HG03342 (cell line): ENCODE measurements around the gene ZNF630.
A peak's percentile ranks its signal among the peaks of the same experiment; 100 is the strongest.
"Not testable (repeated sequence)": the region's sequence is repeated elsewhere in the genome, so short reads cannot be mapped to it uniquely, and the experiment has no call there.

ENCODE experiments used
- ATAC-seq: cut with Tn5 transposase; IDR thresholded peaks from one replicate; pipeline ENCODE4 v1.9.1; 2021; ENCODE audit warnings: mild to moderate bottlenecking, moderate library complexity; ENCODE audit not compliant: unreplicated experiment

The ZNF630 gene

DNA sequence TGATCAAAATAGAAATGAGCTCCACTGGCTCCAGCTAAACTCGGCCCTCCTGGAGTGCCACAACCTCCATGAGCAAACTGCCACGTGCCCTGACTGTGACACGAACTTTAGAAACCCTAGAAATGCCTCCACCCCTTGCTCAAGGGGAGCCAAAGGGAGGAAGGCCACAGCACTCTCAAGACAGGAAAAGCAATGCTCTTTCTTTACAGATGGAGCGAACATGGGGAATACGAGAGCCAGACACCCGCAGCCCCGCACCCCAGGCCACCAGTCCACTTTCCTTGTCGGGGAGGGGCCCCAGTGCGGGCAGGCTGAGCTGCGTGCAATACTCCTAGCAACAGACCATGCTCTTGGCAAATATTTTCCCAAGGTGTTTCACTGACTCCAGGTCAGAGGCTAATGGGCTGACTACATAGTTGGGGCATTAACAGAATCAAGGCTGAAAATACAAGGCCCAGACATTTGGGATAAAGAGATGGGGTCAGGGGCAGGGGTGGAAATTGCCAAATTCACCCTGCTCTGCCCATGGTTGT, 40.7 kb downstream of the ZNF630 start:
- ATAC-seq: not testable (repeated sequence)

DNA sequence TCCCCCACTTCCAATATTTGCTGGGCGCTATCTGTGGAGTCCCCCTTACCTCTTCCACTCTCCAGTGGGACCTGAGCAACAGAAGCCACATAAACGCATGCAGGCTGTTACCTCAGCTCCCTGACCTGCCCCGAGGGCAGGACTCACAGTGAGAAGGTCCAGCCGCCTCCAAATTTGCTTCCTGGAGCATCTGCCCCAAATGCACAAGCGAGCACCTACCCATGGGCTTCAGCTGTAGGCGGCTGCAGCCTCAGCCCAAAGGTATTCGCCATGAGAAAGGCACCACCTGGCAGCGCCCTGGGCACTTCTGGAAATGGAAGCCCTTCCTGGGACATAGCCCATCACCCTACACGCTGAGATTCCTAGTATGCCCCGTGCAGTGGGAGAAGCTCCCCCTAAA, 41.2 kb downstream of the ZNF630 start:
- ATAC-seq: no peak

DNA sequence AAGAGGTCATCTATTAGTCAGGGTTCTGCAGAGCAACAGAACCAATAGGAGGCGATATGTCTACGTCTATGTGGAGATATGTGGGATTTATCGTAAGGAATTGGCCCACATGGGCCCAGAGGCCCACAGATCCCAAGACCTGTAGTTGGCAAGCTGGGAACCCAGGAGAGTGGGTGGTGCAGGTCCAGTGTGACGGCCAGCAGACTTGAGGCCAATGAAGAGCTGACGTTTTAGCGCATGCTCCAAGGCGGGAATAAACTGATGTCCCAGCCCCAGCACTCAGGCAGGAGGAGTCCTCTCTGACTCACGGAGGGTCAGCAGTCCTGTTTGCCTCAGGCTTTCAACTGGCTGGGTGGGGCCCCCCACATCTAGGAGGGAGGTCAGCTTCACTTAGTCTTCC, 43.3 kb downstream of the ZNF630 start:
- ATAC-seq: no peak

DNA sequence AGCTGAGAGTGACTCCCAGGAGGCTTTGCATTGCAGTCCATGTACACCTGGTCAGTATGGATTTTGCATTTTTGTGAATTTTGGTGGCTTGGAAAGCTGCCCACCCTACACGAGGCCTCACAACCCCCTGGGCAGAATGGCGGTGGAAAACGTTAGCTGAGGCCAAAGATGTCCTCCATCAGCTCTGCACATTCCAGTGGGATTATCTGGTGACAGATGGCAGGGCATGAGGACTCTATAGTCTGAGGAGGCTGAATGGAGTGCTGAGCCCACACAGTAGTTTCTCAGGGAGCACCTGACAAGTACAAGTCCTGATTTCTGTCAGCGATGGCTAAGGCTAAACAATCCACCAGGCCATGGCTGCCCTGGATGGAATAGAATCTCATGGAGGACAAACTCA, 43.9 kb downstream of the ZNF630 start:
- not testable (repeated sequence) for ATAC-seq

DNA sequence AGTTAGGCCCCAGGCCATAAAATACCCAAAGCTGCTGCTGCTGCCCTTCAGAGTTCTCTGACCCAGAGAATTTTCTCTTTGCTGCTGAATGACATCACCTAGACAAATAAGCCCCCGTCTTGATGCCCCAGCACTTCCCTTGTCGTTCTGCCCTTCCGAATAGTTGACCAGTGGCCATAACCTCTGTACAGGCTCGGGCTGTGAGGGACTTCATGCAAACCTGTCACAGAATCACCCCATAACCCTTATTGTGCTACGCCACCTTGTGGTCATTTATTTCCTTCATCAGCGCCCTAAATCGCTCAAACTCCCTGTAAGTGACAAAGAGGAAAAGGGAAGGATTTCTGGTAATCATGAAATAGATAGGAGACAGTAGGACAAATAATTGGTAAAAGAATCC, 45.9 kb downstream of the ZNF630 start:
- peak; percentile 52 for ATAC-seq

DNA sequence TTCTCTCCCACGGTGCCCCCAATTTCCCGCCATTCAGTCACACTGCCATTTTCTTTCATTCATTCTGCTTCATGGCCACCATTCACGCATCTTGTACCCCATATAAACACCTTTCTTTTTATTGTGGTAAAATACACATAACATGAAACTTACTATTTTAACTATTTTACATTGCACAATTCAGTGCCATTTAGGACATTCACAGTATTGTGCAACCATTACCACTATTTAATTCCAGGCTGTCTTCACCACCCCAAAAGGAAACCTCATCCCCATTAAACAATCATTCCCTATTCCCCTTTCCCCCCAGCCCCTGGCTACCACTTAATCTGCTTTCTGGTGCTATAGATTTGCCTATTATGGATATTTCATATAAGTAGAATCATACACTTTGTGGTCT, 48.7 kb downstream of the ZNF630 start:
- no peak for ATAC-seq

DNA sequence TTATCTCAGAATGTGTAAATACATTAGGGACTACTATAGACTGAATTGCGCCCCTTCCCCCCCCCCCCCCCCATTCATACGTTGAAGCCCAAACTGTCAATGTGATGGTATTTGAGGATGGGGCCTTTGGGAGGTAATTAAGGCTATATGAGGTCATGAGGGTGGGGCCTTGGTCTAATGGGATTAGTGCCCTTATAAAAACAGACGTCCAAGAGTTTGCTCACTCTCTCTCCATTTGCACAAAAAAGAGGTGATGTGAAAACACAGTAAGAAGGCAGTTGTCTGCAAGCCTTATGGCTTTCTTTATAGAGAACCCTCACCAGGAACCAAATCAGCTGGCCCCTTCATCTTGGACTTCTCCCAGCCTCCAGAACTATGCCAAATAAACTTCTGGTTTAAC, 49.3 kb downstream of the ZNF630 start:
- ATAC-seq: no peak

DNA sequence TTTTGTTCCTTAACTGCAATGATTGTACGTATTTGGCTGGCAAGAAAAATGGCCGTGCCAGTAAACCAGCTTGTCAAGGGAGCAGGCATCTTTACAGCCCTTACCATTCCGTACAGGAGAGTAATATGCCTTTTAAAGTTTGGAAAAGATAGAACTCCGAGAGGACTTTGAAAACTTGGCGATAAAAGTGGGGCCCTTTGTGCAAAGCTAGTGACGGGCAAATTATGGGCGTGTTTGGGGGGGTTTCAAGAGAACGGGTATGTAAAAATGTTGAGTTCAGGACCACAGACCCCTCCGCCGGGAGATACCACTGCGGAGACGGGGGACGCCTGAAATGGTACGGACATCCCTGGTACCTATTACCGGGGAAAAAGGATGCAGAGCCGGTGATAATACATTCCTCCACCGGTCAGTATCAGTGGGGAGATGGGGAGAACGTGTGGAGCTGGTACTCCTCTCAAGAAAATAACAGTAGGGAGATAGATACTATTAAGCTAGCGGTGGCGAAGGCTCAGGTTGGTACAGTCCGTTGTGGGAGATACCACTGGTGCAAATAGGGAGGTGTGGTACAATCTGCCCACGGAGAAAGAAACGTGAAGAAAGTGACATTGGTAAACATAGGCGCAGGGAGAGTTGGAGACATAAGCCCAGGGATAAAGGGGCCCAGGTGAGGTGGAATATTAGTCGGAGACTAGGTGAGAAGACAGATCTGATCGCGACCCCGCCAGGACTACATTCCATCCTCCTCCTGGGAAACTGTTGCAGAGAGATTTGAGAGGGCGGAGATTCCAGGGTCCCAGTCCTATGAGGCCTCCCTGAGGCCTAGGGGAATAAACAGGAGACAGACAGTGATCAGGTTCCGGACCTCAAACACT, 50.2 kb downstream of the ZNF630 start:
- ATAC-seq: no peak

DNA sequence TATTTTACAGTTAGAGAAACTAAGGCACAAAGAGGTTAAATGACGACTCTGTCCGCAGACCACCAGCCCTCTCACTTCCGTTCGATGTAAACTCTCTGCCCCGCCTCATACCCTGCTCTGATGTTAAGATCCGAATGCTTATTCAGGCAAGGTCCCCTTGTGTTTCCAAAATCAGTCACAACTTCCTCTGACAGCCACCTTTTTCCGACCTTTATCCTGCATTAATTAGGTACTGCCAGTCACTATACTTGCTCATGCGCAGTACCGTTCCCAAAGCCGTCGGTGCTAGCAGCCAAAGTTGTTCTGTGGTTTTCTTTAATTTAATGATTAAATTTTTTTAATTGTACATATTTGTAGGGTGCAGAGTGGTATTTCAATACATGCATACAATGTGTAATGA, 51.0 kb downstream of the ZNF630 start:
- ATAC-seq: not testable (repeated sequence)

DNA sequence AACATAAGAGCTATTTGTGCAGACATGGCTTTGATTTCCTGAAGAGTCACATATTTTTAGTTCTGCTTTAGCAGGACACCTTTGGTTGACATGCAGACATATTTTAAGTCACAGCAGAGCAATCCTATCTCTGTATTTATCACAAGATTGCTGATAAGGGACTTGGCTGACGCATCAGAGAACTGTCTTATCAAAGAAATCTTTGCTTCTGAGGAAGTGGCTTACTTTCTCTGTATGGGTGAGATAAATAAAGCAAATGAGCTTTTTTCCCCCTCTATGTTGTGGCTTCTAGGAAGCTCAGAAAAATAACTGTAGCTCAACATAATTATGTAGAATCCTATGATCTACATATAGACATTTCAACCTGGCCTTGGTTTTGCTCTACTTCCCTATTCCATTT, 51.5 kb downstream of the ZNF630 start:
- ATAC-seq: not testable (repeated sequence)

DNA sequence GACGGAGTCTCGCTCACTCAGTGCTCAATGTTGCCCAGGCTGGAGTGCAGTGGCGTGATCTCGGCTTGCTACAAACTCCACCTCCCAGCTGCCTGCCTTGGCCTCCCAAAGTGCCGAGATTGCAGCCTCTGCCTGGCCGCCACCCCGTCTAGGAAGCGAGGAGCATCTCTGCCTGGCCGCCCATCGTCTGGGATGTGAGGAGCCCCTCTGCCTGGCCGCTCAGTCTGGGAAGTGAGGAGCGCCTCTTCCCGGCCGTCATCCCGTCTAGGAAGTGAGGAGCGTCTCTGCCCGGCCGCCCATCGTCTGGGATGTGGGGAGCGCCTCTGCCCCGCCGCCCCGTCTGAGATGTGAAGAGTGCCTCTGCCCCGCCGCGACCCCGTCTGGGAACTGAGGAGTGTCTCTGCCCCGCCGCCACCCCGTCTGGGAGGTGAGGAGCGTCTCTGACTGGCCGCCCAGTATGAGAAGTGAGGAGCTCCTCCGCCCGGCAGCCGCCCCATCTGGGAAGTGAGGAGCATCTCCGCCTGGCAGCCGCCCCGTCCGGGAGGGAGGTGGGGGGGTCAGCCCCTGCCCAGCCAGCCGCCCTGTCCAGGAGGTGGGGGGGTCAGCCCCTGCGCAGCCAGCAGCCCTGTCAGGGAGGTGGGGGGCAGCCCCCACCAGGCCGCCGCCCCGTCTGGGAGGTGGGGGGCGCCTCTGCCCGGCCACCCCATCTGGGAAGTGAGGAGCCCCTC, 54.7 kb downstream of the ZNF630 start:
- ATAC-seq: not testable (repeated sequence)

DNA sequence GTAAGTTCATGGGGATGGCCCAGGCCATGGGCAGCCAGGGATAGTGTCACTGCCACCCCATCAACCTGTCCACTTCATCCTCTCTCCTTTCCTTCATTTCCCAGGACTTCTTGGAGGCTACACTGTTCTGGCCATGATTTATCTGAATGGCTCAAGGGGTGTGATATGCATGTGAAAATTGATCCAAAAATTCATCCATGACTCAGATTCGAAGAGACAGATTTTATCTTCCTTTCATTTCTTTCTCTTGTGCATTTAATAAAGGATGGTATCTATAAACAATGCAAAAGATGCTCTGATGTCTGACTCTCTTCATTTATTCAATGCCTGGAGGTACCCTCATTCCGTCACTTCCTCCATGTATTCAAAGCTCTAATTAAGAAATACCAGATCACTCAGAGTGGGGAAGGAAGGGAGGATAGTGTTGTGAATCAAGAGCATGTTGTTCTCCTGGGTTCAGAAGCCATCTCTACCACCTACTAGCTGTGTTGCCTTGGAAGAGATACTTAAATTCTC, 61.9 kb downstream of the ZNF630 start:
- ATAC-seq: not testable (repeated sequence)
